ENCODE measurements around the gene KRT86.

DNA sequence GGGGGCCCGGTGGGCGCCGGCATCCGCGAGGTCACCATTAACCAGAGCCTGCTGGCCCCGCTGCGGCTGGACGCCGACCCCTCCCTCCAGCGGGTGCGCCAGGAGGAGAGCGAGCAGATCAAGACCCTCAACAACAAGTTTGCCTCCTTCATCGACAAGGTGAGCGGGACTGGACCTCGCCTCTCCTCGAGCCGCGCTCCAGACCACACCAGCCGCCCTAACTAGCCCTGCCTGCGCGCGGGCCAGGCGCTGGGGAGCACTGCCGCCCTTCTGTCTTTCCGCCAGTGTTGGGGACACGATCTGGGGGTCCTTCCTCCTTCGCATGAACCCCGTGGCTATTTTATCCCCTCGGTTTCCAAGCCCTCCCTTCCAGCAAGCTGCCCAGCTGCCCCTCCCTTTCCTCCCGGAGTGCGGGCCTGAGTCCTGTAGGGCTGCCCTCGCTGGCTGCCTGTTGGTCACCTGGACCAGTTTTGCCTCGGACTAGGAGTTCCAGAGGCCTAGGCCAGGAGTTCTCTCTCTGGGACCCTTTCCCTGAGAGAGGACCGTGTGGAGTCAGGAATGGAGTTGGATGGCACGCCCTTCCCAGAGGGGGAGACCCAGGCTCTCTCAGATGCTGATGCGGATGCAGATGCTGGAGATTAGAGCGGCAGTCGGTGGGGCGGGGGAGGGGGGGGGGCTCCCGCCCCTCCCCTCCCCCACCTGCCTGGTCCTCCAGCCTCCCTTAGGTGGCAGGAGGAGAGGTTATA is 40.8 kb upstream of the KRT86 start:
- no peak for TF ChIP-seq POLR2A (IDR thresholded peaks at IDR 0.05)
- TF ChIP-seq, protein P1, sequence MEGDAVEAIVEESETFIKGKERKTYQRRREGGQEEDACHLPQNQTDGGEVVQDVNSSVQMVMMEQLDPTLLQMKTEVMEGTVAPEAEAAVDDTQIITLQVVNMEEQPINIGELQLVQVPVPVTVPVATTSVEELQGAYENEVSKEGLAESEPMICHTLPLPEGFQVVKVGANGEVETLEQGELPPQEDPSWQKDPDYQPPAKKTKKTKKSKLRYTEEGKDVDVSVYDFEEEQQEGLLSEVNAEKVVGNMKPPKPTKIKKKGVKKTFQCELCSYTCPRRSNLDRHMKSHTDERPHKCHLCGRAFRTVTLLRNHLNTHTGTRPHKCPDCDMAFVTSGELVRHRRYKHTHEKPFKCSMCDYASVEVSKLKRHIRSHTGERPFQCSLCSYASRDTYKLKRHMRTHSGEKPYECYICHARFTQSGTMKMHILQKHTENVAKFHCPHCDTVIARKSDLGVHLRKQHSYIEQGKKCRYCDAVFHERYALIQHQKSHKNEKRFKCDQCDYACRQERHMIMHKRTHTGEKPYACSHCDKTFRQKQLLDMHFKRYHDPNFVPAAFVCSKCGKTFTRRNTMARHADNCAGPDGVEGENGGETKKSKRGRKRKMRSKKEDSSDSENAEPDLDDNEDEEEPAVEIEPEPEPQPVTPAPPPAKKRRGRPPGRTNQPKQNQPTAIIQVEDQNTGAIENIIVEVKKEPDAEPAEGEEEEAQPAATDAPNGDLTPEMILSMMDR (IDR thresholded peaks at IDR 0.05) = no peak
- no peak for TF ChIP-seq POLR2AphosphoS5 (IDR thresholded peaks at IDR 0.05)

All from gastroesophageal sphincter (tissue), 3 donors.